Urinary bladder (tissue), 4 donors: ENCODE data around the gene SESN1. TPM values are rescaled to one million over a fixed set of nuclear protein-coding genes. Genes with fewer than 3 reads are reported as not detected.
"Not testable (repeated sequence)": the region's sequence is repeated elsewhere in the genome, so short reads cannot be mapped to it uniquely, and the experiment has no call there.

Source experiments
- DNase-seq: peaks from one replicate; pipeline ENCODE4 v3.0.0-alpha.2; 2015; ENCODE audit errors: extremely low spot score
- H3K27ac ChIP-seq: one replicate; pipeline ENCODE4 v1.5.1; 2013; ENCODE audit warnings: low read depth, mild to moderate bottlenecking, moderate library complexity
- H3K36me3 ChIP-seq: one replicate; pipeline ENCODE4 v1.6.1; 2013; ENCODE audit warnings: mild to moderate bottlenecking, moderate library complexity; ENCODE audit not compliant: insufficient read depth
- H3K4me1 ChIP-seq: one replicate; pipeline ENCODE4 v1.6.1; 2013; ENCODE audit warnings: mild to moderate bottlenecking, moderate library complexity; ENCODE audit not compliant: insufficient read depth
- H3K4me3 ChIP-seq: one replicate; pipeline ENCODE4 v1.5.1; 2013; ENCODE audit warnings: low read depth, low read length
- WGBS: extraction: QIAGEN DNeasy Blood & Tissue Kit; methylation state at CpG from one replicate; pipeline ENCODE4 v1.1.7; 2013; 5-methylcytosine and 5-hydroxymethylcytosine counted together
- polyA plus RNA-seq: library from polyadenylated mRNA; stranded (reverse); fragments of 200-250 nt; gene quantifications from one replicate; pipeline ENCODE4 v1.2.3, GENCODE V29; 2013
- total RNA-seq: library from RNA; depleted of rRNA; stranded (reverse); fragments of >200 nt; gene quantifications from one replicate; pipeline ENCODE4 v1.2.3, GENCODE V29; 2014
- donor health status: healthy with polysubstance abuse.
- donor health status: healthy.

SESN1 gene
- total and polyA plus RNA-seq, 2 donors = 33.4 to 67.2 TPM

DNA sequence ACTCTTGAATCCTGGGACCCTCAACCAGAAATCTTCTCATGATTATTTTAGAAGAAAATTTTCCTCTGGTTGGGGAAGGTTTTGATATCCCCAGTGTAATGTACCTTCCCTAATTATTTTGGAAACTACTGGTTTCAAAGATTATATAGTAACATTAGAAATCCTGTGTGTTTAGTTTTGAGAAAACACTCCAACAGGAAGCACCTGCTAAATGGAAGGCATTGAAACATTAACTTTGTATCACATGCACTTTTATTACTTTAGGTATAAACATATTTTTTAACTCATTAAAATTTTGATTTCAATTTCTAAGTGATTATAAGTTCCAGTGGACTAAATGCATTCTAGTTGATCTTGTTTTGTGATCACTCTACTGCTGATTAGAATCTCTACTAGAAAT lies 109.3 kb downstream of the SESN1 start:
- Histone ChIP-seq H3K4me1 (no peaks in the 10 kb centered on the region), H3K4me3 (no peak overlapping the region), H3K27ac (no peak overlapping the region), H3K36me3 (peaks cover 3% of the 10 kb centered on the region)
- DNase-seq = no peak

DNA sequence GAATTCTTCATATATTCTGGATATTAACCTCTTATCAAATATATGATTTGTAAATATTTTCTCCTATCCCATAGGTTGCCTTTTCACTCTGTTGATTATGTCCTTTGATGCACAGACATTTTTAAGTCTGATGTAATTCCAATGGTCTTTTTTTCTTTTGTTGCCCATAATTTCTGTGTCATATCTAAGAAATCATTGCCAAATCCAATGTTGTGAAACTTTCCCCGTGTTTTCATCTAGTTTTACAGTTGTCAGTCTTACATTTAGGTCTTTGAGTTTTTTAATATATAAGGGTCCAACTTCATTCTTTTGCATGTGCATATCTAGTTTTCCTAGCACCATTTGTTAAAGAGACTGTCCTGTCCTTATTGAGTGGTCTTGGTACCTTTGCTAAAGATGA lies 111.5 kb downstream of the SESN1 start:
- no peak overlapping the region for H3K27ac ChIP-seq
- no peaks in the 10 kb centered on the region for H3K4me1 ChIP-seq
- peaks cover 1% of the 10 kb centered on the region for H3K36me3 ChIP-seq
- H3K4me3 ChIP-seq = no peak overlapping the region
- DNase-seq = no peak
- 86% methylated on average over 1 of the region's 1 CpG for WGBS

DNA sequence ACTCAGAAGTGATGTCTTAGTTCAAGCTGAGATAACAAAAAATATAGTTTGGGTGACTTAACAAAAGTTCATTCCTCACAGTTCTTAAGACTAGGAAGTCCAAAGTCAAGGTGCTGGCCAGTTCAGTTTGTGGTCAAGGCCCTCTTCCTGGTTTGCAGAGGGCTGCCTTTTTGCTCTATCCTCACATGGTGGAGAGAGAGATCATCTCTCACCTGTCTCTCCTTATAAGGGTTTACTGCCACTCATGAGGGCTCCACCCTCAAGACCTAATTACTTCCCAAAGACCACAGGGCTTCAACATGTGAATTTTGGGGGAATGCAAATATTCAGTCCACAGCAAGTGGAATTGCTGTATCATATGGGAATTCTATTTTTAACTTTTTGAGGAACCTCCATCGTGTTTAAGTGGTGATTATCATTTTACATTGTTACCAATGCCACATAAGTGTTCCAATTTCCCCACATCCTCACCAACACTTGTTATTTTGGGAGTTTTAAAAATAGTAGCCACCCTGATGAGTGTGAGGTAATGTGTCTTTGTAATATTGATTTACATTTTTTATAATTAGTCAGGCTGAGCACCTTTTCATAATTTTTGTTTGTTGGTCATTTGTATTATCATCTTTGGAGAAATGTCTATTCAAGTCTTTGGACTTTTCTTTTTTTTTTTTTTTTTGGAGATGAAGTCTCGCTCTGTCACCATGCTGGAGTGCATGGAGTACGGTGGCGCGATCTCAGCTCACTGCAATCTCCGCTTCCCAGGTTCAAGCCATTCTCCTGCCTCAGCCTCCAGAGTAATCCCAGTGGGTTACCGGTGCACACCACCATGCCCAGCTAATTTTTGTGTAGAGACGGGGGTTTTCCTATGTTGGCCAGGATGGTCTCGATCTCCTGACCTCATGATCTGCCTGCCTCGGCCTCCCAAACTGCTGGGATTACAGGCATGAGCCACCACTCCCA lies 112.2 kb downstream of the SESN1 start:
- no peak for DNase-seq
- Histone ChIP-seq H3K4me1 (no peaks in the 10 kb centered on the region), H3K4me3 (no peak overlapping the region), H3K36me3 (peaks cover 1% of the 10 kb centered on the region), H3K27ac (no peak overlapping the region)
- WGBS = 95% methylated on average over 10 of the region's 10 CpGs

DNA sequence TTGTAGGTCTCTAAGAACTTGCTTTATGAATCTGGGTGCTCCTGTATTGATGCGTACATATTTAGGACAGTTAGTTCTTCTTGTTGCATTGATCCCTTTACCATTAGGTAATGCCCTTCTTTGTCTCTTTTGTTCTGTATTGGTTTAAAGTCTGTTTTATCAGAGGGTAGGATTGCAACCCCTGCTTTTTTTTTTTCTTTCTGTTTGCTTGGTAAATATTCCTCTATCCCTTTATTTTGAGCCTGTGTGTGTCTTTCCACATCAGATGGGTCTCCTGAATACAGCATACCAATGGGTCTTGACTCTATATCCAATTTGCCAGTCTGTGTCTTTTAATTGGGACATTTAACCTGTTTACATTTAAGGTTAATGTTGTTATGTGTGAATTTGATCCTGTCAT lies 116.0 kb downstream of the SESN1 start:
- not testable (repeated sequence) for H3K4me1 ChIP-seq, H3K36me3 ChIP-seq, H3K27ac ChIP-seq, H3K4me3 ChIP-seq, DNase-seq
- WGBS = 98% methylated on average over 1 of the region's 1 CpG

DNA sequence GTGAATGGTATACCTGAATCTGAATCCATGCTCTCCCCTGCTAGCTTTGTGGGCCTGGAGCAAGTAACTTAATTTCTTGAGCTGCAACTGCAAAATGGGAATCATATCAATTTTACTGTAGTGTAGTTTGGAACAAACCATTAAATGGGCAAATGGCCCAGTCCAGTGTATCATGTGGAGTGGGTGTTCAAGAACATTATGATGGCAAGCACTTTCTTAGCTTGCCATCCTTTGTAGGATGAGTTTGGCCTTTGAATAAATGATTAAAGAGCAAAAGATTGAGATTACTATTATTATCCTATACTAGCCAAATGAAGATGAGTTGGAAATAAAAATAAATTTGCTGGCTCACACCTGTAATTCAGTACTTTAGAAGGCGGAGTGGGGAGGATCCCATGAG lies 120.4 kb downstream of the SESN1 start:
- Histone ChIP-seq H3K36me3 (no peaks in the 10 kb centered on the region), H3K4me1 (no peaks in the 10 kb centered on the region), H3K27ac (no peak overlapping the region), H3K4me3 (no peak overlapping the region)
- 95% methylated on average over 1 of the region's 1 CpG for WGBS
- no peak for DNase-seq

DNA sequence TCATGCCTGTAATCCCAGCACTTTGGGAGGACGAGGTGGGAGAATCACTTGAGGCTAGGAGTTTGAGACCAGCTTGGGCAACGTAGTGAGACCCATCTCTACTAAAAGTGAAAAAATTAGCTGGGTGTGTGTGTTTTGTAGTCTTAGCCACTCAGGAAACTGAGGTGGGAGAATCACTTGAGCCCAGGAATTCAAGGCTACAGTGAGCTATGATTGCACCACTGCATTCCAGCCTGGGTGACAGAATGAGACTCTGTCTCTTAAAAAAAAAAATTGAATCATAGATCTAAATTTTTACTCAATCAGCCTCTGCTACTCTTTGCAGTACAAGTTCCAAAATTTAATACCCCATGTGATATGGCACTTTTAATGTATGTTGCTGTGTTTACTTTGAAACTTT lies 124.9 kb downstream of the SESN1 start:
- DNase-seq = no peak
- WGBS = 92% methylated on average over 2 of the region's 2 CpGs
- no peaks in the 10 kb centered on the region for H3K4me1 ChIP-seq
- H3K27ac ChIP-seq = no peak overlapping the region
- no peaks in the 10 kb centered on the region for H3K36me3 ChIP-seq
- no peak overlapping the region for H3K4me3 ChIP-seq

DNA sequence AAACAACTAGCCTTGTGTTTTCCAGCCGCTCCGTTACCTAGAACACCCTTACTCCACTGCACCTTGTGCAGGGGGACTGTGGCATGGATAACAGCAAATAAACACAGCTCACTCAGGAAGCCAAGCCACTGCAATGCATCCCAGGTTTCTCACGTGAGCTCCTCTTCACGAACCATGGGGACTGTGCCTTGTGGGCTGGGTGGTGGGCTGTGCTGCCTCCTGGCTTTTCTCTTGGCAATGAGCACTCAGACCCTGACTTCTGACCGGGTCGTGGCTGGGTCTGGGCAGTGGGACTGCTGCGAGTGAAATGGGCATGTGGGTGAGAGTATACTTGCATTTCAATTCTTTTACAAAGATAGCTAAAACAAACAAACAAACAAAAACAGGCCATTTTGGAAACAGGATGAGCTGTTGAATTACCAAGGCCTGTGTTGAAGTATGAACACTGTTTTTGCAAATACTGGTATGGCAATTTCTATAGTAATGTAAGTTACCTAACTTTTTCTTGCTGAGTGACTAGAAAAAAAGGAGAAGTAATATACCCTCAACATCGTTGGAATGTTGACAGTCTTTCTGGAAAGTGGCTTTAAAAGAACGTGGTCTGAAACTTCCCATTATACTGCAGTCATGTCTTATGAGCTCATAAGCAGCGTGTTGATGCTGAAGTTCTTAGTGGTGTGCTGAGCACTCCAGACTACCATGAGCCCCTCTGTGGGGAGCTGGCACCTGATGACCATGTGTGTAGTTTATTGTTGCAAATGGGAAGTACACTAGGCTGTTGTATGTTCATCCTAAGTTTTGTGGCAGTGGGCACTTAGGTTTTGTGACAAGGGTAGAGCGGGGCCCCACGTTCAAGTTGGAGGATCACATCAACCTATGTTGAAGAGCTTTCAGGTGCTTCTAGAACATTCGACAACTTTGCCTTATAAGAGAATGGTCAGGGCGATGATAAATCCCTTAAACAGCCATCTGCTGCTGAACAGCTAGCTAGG lies 126.0 kb downstream of the SESN1 start:
- Histone ChIP-seq H3K4me3 (no peak overlapping the region), H3K36me3 (no peaks in the 10 kb centered on the region), H3K27ac (no peak overlapping the region), H3K4me1 (no peaks in the 10 kb centered on the region)
- DNase-seq = no peak
- WGBS = 85% methylated on average over 14 of the region's 14 CpGs

DNA sequence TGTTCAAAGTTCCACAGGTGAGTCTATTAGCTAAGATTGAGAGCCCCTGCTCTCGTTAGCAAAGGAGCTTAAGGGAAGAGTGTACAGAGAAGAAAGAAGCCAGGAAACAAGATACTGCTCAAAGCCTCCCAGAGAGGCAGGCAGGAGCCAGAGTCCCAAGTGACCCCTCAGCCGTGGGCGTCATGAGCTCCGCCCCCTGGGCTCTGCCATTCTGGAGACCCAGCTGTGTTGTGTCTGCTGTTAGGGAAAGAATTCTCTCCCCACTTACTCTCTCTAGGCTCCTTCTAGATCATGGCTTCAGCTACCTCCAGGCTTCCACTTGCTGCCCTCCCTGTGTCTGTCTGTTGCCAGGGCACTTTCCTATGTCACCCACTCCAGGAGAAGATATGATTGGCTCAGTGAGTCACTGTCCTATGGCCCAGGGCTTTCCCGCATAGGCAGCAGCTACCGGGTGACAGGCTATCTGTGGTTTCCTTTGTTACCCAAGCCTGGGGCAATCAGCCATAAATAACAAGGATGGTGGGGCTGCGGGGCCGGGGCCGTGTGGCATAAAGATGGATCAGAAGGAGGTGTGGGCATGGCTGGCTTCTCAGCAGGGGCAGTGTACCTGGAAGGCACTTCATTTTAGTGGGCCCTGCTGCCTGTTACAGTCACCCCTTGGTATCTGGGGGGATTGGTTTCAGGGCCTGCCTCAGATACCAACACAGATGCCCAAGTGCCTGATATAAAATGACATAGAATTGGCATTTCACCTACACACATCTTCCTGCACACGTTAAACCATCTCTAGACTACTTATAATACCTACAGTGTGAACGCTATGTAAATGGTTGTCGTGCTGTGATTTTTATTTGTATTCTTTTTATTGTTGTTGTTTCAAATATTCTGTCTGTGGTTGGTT lies 127.5 kb downstream of the SESN1 start:
- H3K4me3 ChIP-seq = no peak overlapping the region
- no peaks in the 10 kb centered on the region for H3K36me3 ChIP-seq
- no peak for DNase-seq
- H3K4me1 ChIP-seq = no peaks in the 10 kb centered on the region
- no peak overlapping the region for H3K27ac ChIP-seq
- WGBS = 69% methylated on average over 12 of the region's 12 CpGs

DNA sequence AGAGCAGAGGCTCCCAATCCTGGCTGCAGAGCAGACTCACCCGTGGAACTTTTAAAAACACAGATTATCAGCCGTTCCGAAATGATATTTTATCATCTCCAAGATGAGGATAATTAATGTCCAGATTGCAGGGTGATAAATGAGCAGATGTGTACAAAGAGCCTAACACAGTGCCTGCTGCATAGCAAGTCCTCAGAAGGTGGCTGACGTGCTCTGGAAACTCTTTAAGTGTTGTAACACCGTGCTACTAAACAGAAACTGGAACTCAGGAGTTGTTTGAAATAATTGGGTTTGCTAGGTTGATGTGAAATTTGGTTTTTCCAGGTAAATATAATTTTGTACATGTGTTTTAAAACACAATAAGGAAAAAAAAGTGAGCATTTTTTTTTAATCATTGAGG lies 128.4 kb downstream of the SESN1 start:
- no peak for DNase-seq
- Histone ChIP-seq H3K27ac (no peak overlapping the region), H3K4me3 (no peak overlapping the region), H3K36me3 (no peaks in the 10 kb centered on the region), H3K4me1 (no peaks in the 10 kb centered on the region)
- WGBS = 89% methylated on average over 5 of the region's 5 CpGs

DNA sequence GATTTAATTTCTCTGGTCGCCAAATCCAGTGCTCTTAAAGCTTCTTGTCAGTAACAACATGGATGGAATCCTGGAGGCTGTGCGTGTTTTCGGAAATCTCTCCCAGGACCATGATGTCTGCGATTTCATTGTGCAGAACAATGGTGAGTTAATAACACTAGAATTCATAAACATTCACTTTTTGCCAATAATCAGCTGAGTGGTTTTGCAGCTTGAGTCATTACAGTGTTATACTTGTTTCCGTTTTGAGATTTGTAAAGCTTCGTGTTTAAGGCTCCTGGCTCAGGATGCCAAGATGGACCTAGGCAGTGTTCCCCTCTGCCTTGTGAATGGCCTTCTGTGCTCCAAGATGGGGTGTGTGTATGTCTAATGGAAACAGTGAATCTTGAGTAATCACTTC lies 132.7 kb downstream of the SESN1 start:
- no peak overlapping the region for H3K27ac ChIP-seq
- H3K36me3 ChIP-seq = no peaks in the 10 kb centered on the region
- no peak for DNase-seq
- no peak overlapping the region for H3K4me3 ChIP-seq
- 31% methylated on average over 6 of the region's 6 CpGs for WGBS
- no peaks in the 10 kb centered on the region for H3K4me1 ChIP-seq

DNA sequence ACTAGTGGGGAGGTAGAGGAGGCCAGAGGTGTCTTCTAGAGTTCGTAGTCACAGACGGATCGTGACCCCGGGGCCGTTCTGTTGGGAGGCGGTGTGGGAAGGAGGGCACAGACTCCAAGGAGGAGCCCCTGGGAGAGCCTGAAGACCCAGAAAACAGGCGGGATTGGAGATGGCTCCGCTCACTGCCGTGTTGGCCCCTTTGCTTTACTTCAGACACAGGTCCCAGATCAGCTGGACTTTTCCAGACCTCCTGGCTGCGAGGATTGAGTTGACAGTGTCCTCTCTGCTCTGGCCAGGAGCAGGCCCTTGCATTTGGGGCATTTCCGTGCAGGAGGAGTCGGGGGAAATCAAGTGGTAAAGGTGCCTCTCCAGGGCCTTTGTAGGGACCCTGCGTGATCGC lies 133.6 kb downstream of the SESN1 start:
- Histone ChIP-seq H3K4me3 (no peak overlapping the region), H3K4me1 (no peaks in the 10 kb centered on the region), H3K27ac (no peak overlapping the region), H3K36me3 (no peaks in the 10 kb centered on the region)
- 98% methylated on average over 14 of the region's 14 CpGs for WGBS
- DNase-seq = no peak

DNA sequence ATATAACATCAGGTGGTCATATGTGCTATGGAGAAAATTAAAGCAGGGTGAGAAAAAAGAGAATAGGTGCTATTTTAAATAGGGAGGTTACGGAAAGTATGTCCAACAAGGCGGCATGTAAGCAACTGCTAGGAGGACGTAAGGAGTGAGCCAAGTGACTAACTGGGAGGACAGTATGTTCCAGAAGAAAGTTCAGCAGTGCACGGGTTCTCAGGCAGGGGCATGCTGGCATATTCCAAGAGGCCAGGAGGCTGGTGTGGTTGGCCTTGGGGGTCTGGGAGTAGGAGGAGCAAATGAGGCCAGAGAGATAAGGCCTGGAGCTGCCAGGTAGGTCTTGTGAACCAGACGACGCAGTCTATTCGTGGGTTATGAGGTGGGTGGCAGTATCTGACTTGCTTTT lies 134.0 kb downstream of the SESN1 start:
- H3K36me3 ChIP-seq = no peaks in the 10 kb centered on the region
- no peaks in the 10 kb centered on the region for H3K4me1 ChIP-seq
- no peak overlapping the region for H3K27ac ChIP-seq
- no peak overlapping the region for H3K4me3 ChIP-seq
- 91% methylated on average over 7 of the region's 7 CpGs for WGBS
- no peak for DNase-seq

DNA sequence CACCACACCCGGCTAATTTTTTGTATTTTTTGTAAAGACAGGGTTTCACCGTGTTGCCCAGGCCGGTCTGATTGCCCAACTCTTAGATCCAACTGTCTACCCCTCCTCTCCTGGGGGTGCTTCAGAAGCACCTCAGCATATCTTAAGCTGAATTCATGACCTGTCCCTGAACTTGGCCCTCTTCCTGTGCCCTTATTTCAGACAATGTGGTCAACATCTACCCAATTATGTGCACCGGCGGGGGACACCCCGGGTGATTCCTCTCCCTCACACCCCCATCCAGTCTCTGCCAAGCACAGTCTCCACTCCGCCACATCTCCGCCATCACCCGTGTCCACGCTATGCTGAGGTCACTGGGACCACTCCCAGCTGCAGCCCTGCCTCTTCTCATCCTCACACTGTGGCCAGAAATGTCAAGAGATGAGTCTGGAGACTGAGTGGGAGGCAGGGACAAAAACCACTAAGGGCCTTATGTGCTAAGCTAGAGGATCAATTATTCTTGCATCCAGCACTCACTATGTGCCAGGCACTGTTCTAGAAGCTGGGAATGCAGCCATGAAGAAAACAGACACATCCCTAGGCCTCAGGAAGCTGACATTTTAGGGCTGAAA lies 134.6 kb downstream of the SESN1 start:
- DNase-seq = no peak
- no peak overlapping the region for H3K27ac ChIP-seq
- no peaks in the 10 kb centered on the region for H3K36me3 ChIP-seq
- H3K4me1 ChIP-seq = no peaks in the 10 kb centered on the region
- WGBS = 88% methylated on average over 10 of the region's 10 CpGs
- H3K4me3 ChIP-seq = no peak overlapping the region
